Measurements from ENCODE around the gene MRPL11.

DNA sequence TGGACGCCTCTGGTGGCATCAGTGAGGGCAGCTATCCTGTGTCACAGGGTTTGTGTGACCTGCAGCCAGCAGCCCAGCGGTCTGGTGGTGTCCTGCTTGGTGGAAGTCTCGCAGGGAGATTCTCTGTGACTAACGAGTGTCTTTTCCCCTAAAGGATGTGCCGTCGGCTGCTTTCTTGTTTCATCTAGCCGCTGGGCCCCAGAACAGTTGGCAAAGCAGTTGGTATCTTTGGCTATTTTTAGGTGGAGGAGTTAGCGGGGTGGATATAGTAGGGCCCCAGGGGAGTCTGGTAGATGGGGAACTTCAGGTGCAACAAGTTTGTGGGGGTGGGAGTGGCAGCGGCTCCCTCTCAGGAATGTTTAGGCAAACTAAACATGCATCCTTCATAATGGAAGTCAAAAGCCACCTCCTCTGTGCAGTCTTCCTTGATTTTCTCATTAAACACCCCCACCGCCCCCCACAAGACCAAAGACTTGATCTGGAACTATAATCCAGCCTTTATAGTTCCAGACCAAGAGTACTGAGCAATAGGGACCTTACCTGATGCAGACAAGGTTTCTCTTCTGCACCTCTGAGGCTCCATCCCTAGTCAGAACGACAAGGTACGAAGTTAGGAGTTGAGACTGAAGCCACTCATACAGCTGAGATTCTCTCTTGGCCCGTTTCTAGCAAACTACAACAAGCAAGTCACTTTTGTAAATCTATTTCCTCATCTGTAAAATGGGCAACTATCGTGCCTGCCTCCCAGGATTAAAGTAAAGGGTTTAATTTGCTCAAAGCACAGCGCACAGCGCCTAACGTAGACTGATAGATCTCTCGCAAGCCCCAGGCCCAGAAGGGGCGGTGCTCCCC lies 27.0 kb upstream of the MRPL11 start:
- TF ChIP-seq, protein P1, sequence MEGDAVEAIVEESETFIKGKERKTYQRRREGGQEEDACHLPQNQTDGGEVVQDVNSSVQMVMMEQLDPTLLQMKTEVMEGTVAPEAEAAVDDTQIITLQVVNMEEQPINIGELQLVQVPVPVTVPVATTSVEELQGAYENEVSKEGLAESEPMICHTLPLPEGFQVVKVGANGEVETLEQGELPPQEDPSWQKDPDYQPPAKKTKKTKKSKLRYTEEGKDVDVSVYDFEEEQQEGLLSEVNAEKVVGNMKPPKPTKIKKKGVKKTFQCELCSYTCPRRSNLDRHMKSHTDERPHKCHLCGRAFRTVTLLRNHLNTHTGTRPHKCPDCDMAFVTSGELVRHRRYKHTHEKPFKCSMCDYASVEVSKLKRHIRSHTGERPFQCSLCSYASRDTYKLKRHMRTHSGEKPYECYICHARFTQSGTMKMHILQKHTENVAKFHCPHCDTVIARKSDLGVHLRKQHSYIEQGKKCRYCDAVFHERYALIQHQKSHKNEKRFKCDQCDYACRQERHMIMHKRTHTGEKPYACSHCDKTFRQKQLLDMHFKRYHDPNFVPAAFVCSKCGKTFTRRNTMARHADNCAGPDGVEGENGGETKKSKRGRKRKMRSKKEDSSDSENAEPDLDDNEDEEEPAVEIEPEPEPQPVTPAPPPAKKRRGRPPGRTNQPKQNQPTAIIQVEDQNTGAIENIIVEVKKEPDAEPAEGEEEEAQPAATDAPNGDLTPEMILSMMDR (IDR thresholded peaks at IDR 0.05), result no peak
- TF ChIP-seq POLR2A (IDR thresholded peaks at IDR 0.05) (no peak), POLR2AphosphoS5 (IDR thresholded peaks at IDR 0.05; ENCODE audit: insufficient read depth in 1 of 2, low read depth in 1 of 2) (no peak)

Measured in vagina (tissue), 2 donors.